CD14-positive monocyte (primary cell): ENCODE data around the gene CCL4L2. TPM values are rescaled to one million over a fixed set of nuclear protein-coding genes. Genes with fewer than 3 reads are reported as not detected.
"Not testable (repeated sequence)": the region's sequence is repeated elsewhere in the genome, so short reads cannot be mapped to it uniquely, and the experiment has no call there.

Experiments used
- DNase-seq, 3 donors: peaks; one replicate each; pipeline ENCODE4 v3.0.0-alpha.2; 2011 to 2022
- H2AFZ ChIP-seq: 2 replicates; pipeline ENCODE4 v1.6.0; 2012; ENCODE audit warnings: mild to moderate bottlenecking, low read depth, low read length, inconsistent platforms; ENCODE audit not compliant: insufficient read depth, poor library complexity, severe bottlenecking
- H3K27ac ChIP-seq, 2 donors: 1 replicate in 1 of 2; 2 replicates in 1 of 2; pipeline ENCODE4 v1.5.1; 2012 to 2013; ENCODE audit warnings: low read length in 2 of 2, control low read depth in 1 of 2, inconsistent platforms in 1 of 2, low read depth in 1 of 2, mild to moderate bottlenecking in 1 of 2
- H3K27me3 ChIP-seq, 2 donors: one replicate each; pipeline versions ENCODE4 v1.6.0 to v1.6.1; 2011 to 2013; ENCODE audit warnings: low read length in 2 of 2; ENCODE audit not compliant: control insufficient read depth in 2 of 2, insufficient read depth in 2 of 2
- H3K36me3 ChIP-seq, 2 donors: replicated peaks in 1 of 2; 1 replicate in 1 of 2; 2 replicates in 1 of 2; pipeline versions ENCODE4 v1.5.1 to v1.6.1; 2012 to 2013; ENCODE audit warnings: low read length in 2 of 2, control low read depth in 1 of 2, inconsistent platforms in 1 of 2, mild to moderate bottlenecking in 1 of 2; ENCODE audit not compliant: insufficient read depth in 2 of 2, control insufficient read depth in 1 of 2
- H3K4me1 ChIP-seq, 2 donors: 1 replicate in 1 of 2; 2 replicates in 1 of 2; pipeline versions ENCODE4 v1.5.1 to v1.6.1; 2012 to 2013; ENCODE audit warnings: low read length in 2 of 2, control low read depth in 1 of 2, inconsistent platforms in 1 of 2, mild to moderate bottlenecking in 1 of 2, moderate library complexity in 1 of 2; ENCODE audit not compliant: insufficient read depth in 2 of 2, control insufficient read depth in 1 of 2
- H3K4me2 ChIP-seq: replicated peaks from 2 replicates; pipeline ENCODE3; 2012; ENCODE audit warnings: low read length, moderate library complexity, mild to moderate bottlenecking; ENCODE audit not compliant: poor library complexity, severe bottlenecking; ENCODE audit errors: extremely low read depth
- H3K4me3 ChIP-seq, 3 experiments: fragments of 200-600 bp in 1 of 3; sonication (generic) in 1 of 3; replicated peaks in 1 of 3; 1 replicate in 2 of 3; 2 replicates in 1 of 3; pipeline ENCODE4 v1.5.1; 2011 to 2013; ENCODE audit warnings: low read length in 3 of 3, mild to moderate bottlenecking in 3 of 3, control low read depth in 2 of 3, low read depth in 2 of 3, inconsistent platforms in 1 of 3, moderate library complexity in 1 of 3
- H3K79me2 ChIP-seq: 2 replicates; pipeline ENCODE4 v1.6.0; 2012; ENCODE audit warnings: mild to moderate bottlenecking, control low read depth, inconsistent platforms, low read length, moderate library complexity; ENCODE audit not compliant: insufficient read depth
- H3K9ac ChIP-seq: 2 replicates; pipeline ENCODE4 v1.6.0; 2017; ENCODE audit warnings: low read length, mild to moderate bottlenecking; ENCODE audit not compliant: insufficient read depth, poor library complexity, severe bottlenecking
- H3K9me3 ChIP-seq, 2 donors: replicated peaks in 1 of 2; 1 replicate in 1 of 2; 2 replicates in 1 of 2; pipeline versions ENCODE4 v1.5.1 to v1.6.1; 2012 to 2013; ENCODE audit warnings: low read length in 2 of 2, control low read depth in 1 of 2; ENCODE audit not compliant: control insufficient read depth in 1 of 2, insufficient read depth in 1 of 2
- H4K20me1 ChIP-seq: 2 replicates; pipeline ENCODE4 v1.6.0; 2012; ENCODE audit warnings: mild to moderate bottlenecking, low read length, control low read depth, moderate library complexity; ENCODE audit not compliant: insufficient read depth
- H3K27ac Mint-ChIP-seq, 7 donors: one replicate each; pipeline ENCODE4 v1.8.0; 2020; ENCODE audit warnings: mild to moderate bottlenecking in 7 of 7, mixed read lengths in 7 of 7, moderate library complexity in 6 of 7, inconsistent platforms in 2 of 7
- H3K27me3 Mint-ChIP-seq, 3 donors: one replicate each; pipeline ENCODE4 v1.8.0; 2021 to 2022; ENCODE audit warnings: low read depth in 3 of 3, mild to moderate bottlenecking in 3 of 3, mixed read lengths in 3 of 3, moderate library complexity in 3 of 3, inconsistent platforms in 1 of 3
- H3K36me3 Mint-ChIP-seq, 2 donors: one replicate each; pipeline ENCODE4 v1.8.0; 2020; ENCODE audit warnings: mixed read lengths in 2 of 2, inconsistent platforms in 1 of 2, mild to moderate bottlenecking in 1 of 2
- H3K4me1 Mint-ChIP-seq: one replicate; pipeline ENCODE4 v1.8.0; 2020; ENCODE audit warnings: mild to moderate bottlenecking, mixed read lengths
- H3K4me3 Mint-ChIP-seq, 2 donors: one replicate each; pipeline ENCODE4 v1.8.0; 2020; ENCODE audit warnings: mild to moderate bottlenecking in 2 of 2, mixed read lengths in 2 of 2, moderate library complexity in 1 of 2
- H3K9me3 Mint-ChIP-seq, 7 donors: one replicate each; pipeline ENCODE4 v1.8.0; 2020 to 2022; ENCODE audit warnings: mixed read lengths in 7 of 7, mild to moderate bottlenecking in 6 of 7, moderate library complexity in 6 of 7, inconsistent platforms in 2 of 7
- WGBS: methylation state at CpG from one replicate; pipeline ENCODE4 v1.1.5; 2013; ENCODE audit warnings: missing lambda C conversion rate; ENCODE audit not compliant: insufficient coverage; 5-methylcytosine and 5-hydroxymethylcytosine counted together
- intact Hi-C, 2 donors: fragments of 100-400 bp; cut with micrococcal nuclease; formaldehyde crosslinking; loops; one replicate each; pipeline versions ENCODE4 v1.15.0 to v1.15.1; 2023
- polyA plus RNA-seq, 3 donors: library from polyadenylated mRNA; depleted of rRNA in 1 of 3; unstranded in 2 of 3; stranded (reverse) in 1 of 3; fragments of 300-500 nt in 2 of 3; fragments of >200 nt in 1 of 3; fragmentation: Illumina TruSeq in 2 of 3; gene quantifications; 1 replicate in 2 of 3; 2 replicates in 1 of 3; pipeline ENCODE4 v1.2.3, GENCODE V29; 2012 to 2021
- TF ChIP-seq, protein P1 (sequence below): fragments of 200-600 bp; IDR thresholded peaks from one replicate; pipeline ENCODE4 v1.8.0; 2022; ENCODE audit warnings: antibody characterized with exemption, mild to moderate bottlenecking

Gene CCL4L2
- polyA plus RNA-seq, 3 donors, result 24.8 to 32.7 (median 25.3) TPM

DNA sequence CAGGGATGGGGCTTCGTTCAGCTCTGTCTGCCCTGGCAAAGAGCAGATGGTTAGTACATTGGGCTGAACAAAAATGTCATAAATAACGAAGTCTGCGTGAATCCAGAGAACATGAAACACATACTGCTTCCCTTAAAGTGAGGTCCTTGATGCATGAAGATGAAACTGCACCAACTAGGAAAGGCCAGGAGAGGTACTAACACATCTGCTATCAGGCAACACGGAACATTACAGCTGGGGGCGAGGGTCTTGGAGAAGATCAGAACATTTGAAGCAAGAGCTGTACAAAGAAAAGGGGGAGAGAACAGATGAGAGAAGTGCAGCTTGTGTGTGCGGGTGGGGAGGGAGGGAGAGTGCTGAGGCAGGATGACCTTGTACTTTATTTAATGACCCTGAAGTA lies 3.5 kb upstream of the CCL4L2 start:
- H3K27me3 Mint-ChIP-seq, H3K4me3 Mint-ChIP-seq, H2AFZ ChIP-seq, H3K4me2 ChIP-seq, H3K36me3 Mint-ChIP-seq, H3K27me3 ChIP-seq, H3K9me3 Mint-ChIP-seq, H4K20me1 ChIP-seq, DNase-seq, H3K36me3 ChIP-seq, H3K9ac ChIP-seq, H3K4me3 ChIP-seq, H3K27ac ChIP-seq, H3K27ac Mint-ChIP-seq, H3K79me2 ChIP-seq, H3K9me3 ChIP-seq, intact Hi-C loops: not testable (repeated sequence)
- WGBS, result 100% methylated on average over 2 of the region's 6 CpGs
- peaks cover 42 to 43% of the 10 kb centered on the region in 2 donors for H3K4me1 ChIP-seq
- H3K4me1 Mint-ChIP-seq, result peaks cover 44% of the 10 kb centered on the region

DNA sequence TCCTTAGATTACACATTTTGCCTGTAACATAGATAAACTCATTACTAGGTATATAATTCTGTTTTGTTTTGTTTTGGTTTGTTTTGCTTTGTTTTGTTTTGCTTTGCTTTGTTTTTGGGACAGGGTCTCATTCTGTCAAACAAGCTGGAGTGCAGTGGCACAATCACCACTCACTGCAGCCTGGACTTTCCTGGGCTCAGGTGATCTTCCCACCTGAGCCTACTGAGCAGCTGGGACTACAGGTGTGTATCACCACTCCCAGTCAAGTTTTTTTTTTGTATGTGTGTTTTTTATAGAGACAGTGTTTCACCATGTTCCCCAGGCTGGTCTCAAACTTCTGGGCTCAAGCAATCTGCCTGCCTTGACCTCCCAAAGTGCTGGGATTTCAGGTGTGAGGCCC lies 1.3 kb upstream of the CCL4L2 start:
- DNase-seq, result no peak
- H2AFZ ChIP-seq, result no peak overlapping the region
- H3K4me1 ChIP-seq, result peaks cover 51 to 52% of the 10 kb centered on the region in 2 donors
- intact Hi-C loops, result no loop called here
- Mint-ChIP-seq H3K36me3 (no peaks in the 10 kb centered on the region), H3K9me3 (no peaks in the 10 kb centered on the region), H3K27ac (peak overlapping the region in 4 of 7 donors; percentile 2 to 98 (median 93)), H3K4me1 (peaks cover 52% of the 10 kb centered on the region), H3K4me3 (peak overlapping the region in 1 of 2 donors; percentile 21), H3K27me3 (peaks cover 0 to 6% (median 3%) of the 10 kb centered on the region in 3 donors)
- no peaks in the 10 kb centered on the region for H4K20me1 ChIP-seq
- no peaks in the 10 kb centered on the region for H3K79me2 ChIP-seq
- no peak overlapping the region for H3K4me2 ChIP-seq
- no peaks in the 10 kb centered on the region for H3K27me3 ChIP-seq
- no peak overlapping the region for H3K9ac ChIP-seq
- no peak overlapping the region for H3K4me3 ChIP-seq
- H3K9me3 ChIP-seq, result no peaks in the 10 kb centered on the region
- H3K36me3 ChIP-seq, result no peaks in the 10 kb centered on the region
- H3K27ac ChIP-seq, result no peak overlapping the region
- TF ChIP-seq, protein P1, sequence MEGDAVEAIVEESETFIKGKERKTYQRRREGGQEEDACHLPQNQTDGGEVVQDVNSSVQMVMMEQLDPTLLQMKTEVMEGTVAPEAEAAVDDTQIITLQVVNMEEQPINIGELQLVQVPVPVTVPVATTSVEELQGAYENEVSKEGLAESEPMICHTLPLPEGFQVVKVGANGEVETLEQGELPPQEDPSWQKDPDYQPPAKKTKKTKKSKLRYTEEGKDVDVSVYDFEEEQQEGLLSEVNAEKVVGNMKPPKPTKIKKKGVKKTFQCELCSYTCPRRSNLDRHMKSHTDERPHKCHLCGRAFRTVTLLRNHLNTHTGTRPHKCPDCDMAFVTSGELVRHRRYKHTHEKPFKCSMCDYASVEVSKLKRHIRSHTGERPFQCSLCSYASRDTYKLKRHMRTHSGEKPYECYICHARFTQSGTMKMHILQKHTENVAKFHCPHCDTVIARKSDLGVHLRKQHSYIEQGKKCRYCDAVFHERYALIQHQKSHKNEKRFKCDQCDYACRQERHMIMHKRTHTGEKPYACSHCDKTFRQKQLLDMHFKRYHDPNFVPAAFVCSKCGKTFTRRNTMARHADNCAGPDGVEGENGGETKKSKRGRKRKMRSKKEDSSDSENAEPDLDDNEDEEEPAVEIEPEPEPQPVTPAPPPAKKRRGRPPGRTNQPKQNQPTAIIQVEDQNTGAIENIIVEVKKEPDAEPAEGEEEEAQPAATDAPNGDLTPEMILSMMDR, result no peak

- not testable (repeated sequence) for H3K36me3 Mint-ChIP-seq, H3K79me2 ChIP-seq, H4K20me1 ChIP-seq, H3K27me3 Mint-ChIP-seq, H3K9me3 Mint-ChIP-seq, H3K9me3 ChIP-seq, H3K36me3 ChIP-seq, H2AFZ ChIP-seq, H3K9ac ChIP-seq, H3K27me3 ChIP-seq
- Mint-ChIP-seq H3K4me1 (peaks cover 66% of the 10 kb centered on the region), H3K27ac (peak overlapping the region; percentile 86 to 98 (median 94)), H3K4me3 (peak overlapping the region; percentile 59 to 66)
- Histone ChIP-seq H3K27ac (peak overlapping the region; percentile 71 to 73), H3K4me2 (peak overlapping the region; percentile 36), H3K4me3 (peak overlapping the region in 1 of 3 experiments; percentile 39), H3K4me1 (peaks cover 66 to 67% of the 10 kb centered on the region in 2 donors)
- intact Hi-C loops, result loop anchor here (2.0 to 5.0 kb wide), 2 partner anchors 15 to 119 kb away; partner anchors contain the start of genes CCL3L1 (in 2 of the 2), CCL3L3 (in 2 of the 2) and CCL3 (in 1 of the 2)
- no CpG with 5 or more reads among the region's 10 CpGs for WGBS
- peak; percentile 86 to 99 (median 96) for DNase-seq
Measured at GRCh38 chr17:36211484-36212271, 815 bp downstream of the CCL4L2 start.
